Keratinocyte (primary cell): Measurements from ENCODE around the gene SLC22A3. TPM values are rescaled to one million over a fixed set of nuclear protein-coding genes. Genes with fewer than 3 reads are reported as not detected.

ENCODE experiments used
- DNase-seq: peaks from one replicate; pipeline ENCODE4 v3.0.0-alpha.2; 2011; ENCODE audit warnings: low read depth, missing footprints, low spot score
- FAIRE-seq: peaks from 2 replicates; lab custom pipeline; 2011; peaks lifted over from hg19 to GRCh38; lab: Jason Lieb, UNC
- H2AFZ ChIP-seq: 2 replicates; pipeline ENCODE4 v1.6.0; 2012; ENCODE audit warnings: low read length, control low read depth, inconsistent platforms; ENCODE audit not compliant: control insufficient read depth
- H3K27ac ChIP-seq: 2 replicates; pipeline ENCODE4 v1.5.1; 2011; ENCODE audit warnings: low read length; ENCODE audit not compliant: control insufficient read depth, insufficient read depth
- H3K27me3 ChIP-seq: 3 replicates; pipeline ENCODE4 v1.6.0; 2011; ENCODE audit warnings: low read length; ENCODE audit not compliant: control insufficient read depth, insufficient read depth; ENCODE audit errors: extremely low read depth
- H3K36me3 ChIP-seq, 2 experiments: 2 replicates in 1 of 2; 3 replicates in 1 of 2; pipeline ENCODE4 v1.5.1; 2011; ENCODE audit warnings: low read length in 2 of 2, mild to moderate bottlenecking in 1 of 2; ENCODE audit not compliant: control insufficient read depth in 2 of 2, insufficient read depth in 2 of 2; ENCODE audit errors: extremely low read depth in 1 of 2
- H3K4me1 ChIP-seq: 3 replicates; pipeline ENCODE4 v1.5.1; 2011; ENCODE audit warnings: low read length; ENCODE audit not compliant: control insufficient read depth, insufficient read depth; ENCODE audit errors: extremely low read depth
- H3K4me2 ChIP-seq: 3 replicates; pipeline ENCODE4 v1.6.0; 2011; ENCODE audit warnings: low read depth, low read length; ENCODE audit not compliant: control insufficient read depth, insufficient read depth; ENCODE audit errors: extremely low read depth
- H3K4me3 ChIP-seq, 3 experiments: fragments of 200-600 bp in 1 of 3; sonication (generic) in 1 of 3; 2 replicates in 2 of 3; 3 replicates in 1 of 3; pipeline ENCODE4 v1.5.1; 2011 to 2016; ENCODE audit warnings: low read length in 3 of 3, mild to moderate bottlenecking in 3 of 3, control low read depth in 2 of 3, inconsistent platforms in 1 of 3, low read depth in 1 of 3, mixed read lengths in 1 of 3, mixed run types in 1 of 3, moderate library complexity in 1 of 3; ENCODE audit not compliant: control insufficient read depth in 2 of 3, insufficient read depth in 2 of 3; ENCODE audit errors: extremely low read depth in 1 of 3
- H3K79me2 ChIP-seq: 2 replicates; pipeline ENCODE4 v1.6.0; 2012; ENCODE audit warnings: low read length; ENCODE audit not compliant: control insufficient read depth, insufficient read depth
- H3K9ac ChIP-seq: 3 replicates; pipeline ENCODE4 v1.6.0; 2011; ENCODE audit warnings: low read length; ENCODE audit not compliant: control insufficient read depth, insufficient read depth; ENCODE audit errors: extremely low read depth
- H3K9me1 ChIP-seq: 3 replicates; pipeline ENCODE4 v1.6.0; 2011; ENCODE audit warnings: low read length; ENCODE audit not compliant: control insufficient read depth, insufficient read depth; ENCODE audit errors: extremely low read depth
- H3K9me3 ChIP-seq: 2 replicates; pipeline ENCODE4 v1.5.1; 2012; ENCODE audit warnings: low read depth, low read length; ENCODE audit not compliant: control insufficient read depth
- H4K20me1 ChIP-seq: 3 replicates; pipeline ENCODE4 v1.6.0; 2011; ENCODE audit warnings: low read length; ENCODE audit not compliant: control insufficient read depth, insufficient read depth; ENCODE audit errors: extremely low read depth
- EZH2 ChIP-seq: IDR thresholded peaks from one replicate; pipeline ENCODE4 v1.6.1; 2012; ENCODE audit warnings: inconsistent platforms, mild to moderate bottlenecking, low read length, moderate library complexity
- dilution Hi-C: fragments of 300-500 bp; cut with MboI; formaldehyde crosslinking; loops from one replicate; pipeline ENCODE4 v1.7.0; 2020; ENCODE audit warnings: low sequenced_read_pairs; ENCODE audit not compliant: extremely low pct_ligation_motif_present
- polyA plus RNA-seq, 5 experiments: library from polyadenylated mRNA; depleted of rRNA in 3 of 5; stranded (reverse) in 3 of 5; stranded (forward) in 1 of 5; unstranded in 1 of 5; fragments of >200 nt; gene quantifications; 1 replicate in 1 of 5; 2 replicates in 3 of 5; 3 replicates in 1 of 5; pipeline versions ENCODE4 v1.2.1 to v1.2.3, GENCODE V29; 2011 to 2012; ENCODE audit warnings: missing spikeins in 2 of 5, low read depth in 1 of 5, low replicate concordance in 1 of 5
- TF ChIP-seq, protein P1 (sequence below), 3 experiments: IDR thresholded peaks in 1 of 3; conservative IDR thresholded peaks in 1 of 3; optimal IDR thresholded peaks in 1 of 3; 2 replicates in 2 of 3; 3 replicates in 1 of 3; pipeline versions ENCODE3 to v1.5.1; 2011; ENCODE audit warnings: low read length in 3 of 3, mild to moderate bottlenecking in 3 of 3, moderate library complexity in 2 of 3, control low read depth in 1 of 3, inconsistent platforms in 1 of 3; ENCODE audit not compliant: insufficient read depth in 2 of 3; ENCODE audit errors: extremely low read depth in 1 of 3

Gene SLC22A3
- polyA plus RNA-seq, 1 donor (not counting 4 experiments of a cell fraction or from before 2014, with no cell fraction given) = 1.8 TPM

DNA sequence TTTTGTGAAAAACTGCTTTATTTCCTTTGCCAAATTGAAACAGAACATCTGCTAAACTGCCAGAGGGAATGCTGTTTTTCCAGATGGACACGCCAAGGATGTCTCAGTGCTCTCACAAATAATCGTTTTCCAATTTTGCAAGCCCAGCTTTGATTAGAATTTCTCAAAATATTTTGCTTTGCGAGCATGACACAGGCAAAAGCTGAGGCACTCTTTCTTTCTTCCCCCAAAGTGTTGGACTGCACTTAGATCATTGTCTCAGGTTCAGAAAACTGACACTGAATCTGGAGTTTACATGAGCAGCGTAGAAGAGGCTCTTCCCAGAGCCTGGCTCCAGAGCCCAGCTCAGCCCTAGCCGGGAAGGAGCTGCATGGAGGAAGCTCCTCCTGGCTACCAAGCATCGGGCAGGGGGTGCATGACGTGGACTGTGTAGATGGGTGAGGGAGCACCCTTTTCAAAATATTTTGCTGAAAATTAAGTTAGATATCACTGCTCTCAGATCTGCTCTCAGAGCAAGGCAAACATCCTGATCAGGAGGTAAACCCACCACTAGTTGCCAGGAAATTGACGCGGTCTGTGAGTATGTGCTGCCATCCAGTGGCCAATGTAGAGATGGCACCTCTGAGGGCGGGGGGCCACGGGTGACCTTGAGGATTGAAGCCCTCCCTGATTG is 107.5 kb downstream of the SLC22A3 start:
- DNase-seq = no peak
- dilution Hi-C loops = no loop called here
- no peaks in the 10 kb centered on the region for H3K27me3 ChIP-seq
- H3K9me1 ChIP-seq = no peaks in the 10 kb centered on the region
- H3K4me1 ChIP-seq = peaks cover 8% of the 10 kb centered on the region
- peak overlapping the region in 1 of 3 experiments; percentile 29 for H3K4me3 ChIP-seq
- peak; percentile 67 for FAIRE-seq
- H3K9ac ChIP-seq = peak overlapping the region; percentile 5
- no peaks in the 10 kb centered on the region for H3K36me3 ChIP-seq
- H3K4me2 ChIP-seq = peak overlapping the region; percentile 72
- no peaks in the 10 kb centered on the region for H4K20me1 ChIP-seq
- TF ChIP-seq, protein P1, sequence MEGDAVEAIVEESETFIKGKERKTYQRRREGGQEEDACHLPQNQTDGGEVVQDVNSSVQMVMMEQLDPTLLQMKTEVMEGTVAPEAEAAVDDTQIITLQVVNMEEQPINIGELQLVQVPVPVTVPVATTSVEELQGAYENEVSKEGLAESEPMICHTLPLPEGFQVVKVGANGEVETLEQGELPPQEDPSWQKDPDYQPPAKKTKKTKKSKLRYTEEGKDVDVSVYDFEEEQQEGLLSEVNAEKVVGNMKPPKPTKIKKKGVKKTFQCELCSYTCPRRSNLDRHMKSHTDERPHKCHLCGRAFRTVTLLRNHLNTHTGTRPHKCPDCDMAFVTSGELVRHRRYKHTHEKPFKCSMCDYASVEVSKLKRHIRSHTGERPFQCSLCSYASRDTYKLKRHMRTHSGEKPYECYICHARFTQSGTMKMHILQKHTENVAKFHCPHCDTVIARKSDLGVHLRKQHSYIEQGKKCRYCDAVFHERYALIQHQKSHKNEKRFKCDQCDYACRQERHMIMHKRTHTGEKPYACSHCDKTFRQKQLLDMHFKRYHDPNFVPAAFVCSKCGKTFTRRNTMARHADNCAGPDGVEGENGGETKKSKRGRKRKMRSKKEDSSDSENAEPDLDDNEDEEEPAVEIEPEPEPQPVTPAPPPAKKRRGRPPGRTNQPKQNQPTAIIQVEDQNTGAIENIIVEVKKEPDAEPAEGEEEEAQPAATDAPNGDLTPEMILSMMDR (optimal IDR thresholded peaks at IDR 0.05 in 1 of 3, IDR thresholded peaks at IDR 0.05 in 1 of 3, conservative IDR thresholded peaks at IDR 0.05 in 1 of 3; ENCODE audit: extremely low read depth in 1 of 3, insufficient read depth in 2 of 3, low read length in 3 of 3) = peak; percentile 94 to 98 (median 95)
- TF ChIP-seq EZH2 = no peak
- no peak overlapping the region for H3K27ac ChIP-seq
- H2AFZ ChIP-seq = peak overlapping the region; percentile 70
- H3K9me3 ChIP-seq = no peaks in the 10 kb centered on the region
- H3K79me2 ChIP-seq = no peaks in the 10 kb centered on the region

DNA sequence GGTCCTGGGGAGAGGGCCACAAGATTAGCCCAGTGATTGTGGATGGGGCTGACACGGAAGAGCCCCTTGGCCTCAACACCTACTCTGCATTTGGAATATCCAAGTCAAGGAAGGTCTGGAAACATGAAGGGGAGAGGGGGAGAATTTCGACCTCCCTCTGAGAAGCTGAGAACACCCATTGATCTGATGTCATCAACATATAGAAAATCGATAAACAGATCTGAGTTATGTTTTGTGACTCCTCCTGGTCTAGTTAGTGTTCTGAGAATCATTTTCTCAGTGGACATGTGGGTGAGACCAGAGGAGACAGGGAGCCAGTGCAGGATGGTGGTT is 108.0 kb downstream of the SLC22A3 start:
- H3K27ac ChIP-seq = no peak overlapping the region
- no peak overlapping the region for H3K9ac ChIP-seq
- H3K27me3 ChIP-seq = no peaks in the 10 kb centered on the region
- TF ChIP-seq, protein P1 (optimal IDR thresholded peaks at IDR 0.05 in 1 of 3, IDR thresholded peaks at IDR 0.05 in 1 of 3, conservative IDR thresholded peaks at IDR 0.05 in 1 of 3; ENCODE audit: extremely low read depth in 1 of 3, insufficient read depth in 2 of 3, low read length in 3 of 3) = peak in 1 of 3 experiments; percentile 1
- no peak for TF ChIP-seq EZH2
- no peaks in the 10 kb centered on the region for H4K20me1 ChIP-seq
- H3K36me3 ChIP-seq = no peaks in the 10 kb centered on the region
- H2AFZ ChIP-seq = no peak overlapping the region
- dilution Hi-C loops = no loop called here
- no peak for DNase-seq
- H3K4me2 ChIP-seq = peak overlapping the region; percentile 72
- no peaks in the 10 kb centered on the region for H3K79me2 ChIP-seq
- no peaks in the 10 kb centered on the region for H3K9me3 ChIP-seq
- H3K4me3 ChIP-seq = no peak overlapping the region
- peak; percentile 32 for FAIRE-seq
- H3K9me1 ChIP-seq = no peaks in the 10 kb centered on the region
- peaks cover 8% of the 10 kb centered on the region for H3K4me1 ChIP-seq
